A549 treated with CpdA at 1 μM for 4 hours (cell line): ENCODE measurements around the gene ARHGEF37. TPM values are rescaled to one million over a fixed set of nuclear protein-coding genes. Genes with fewer than 3 reads are reported as not detected.

Experiments
- total RNA-seq: library from RNA; stranded (reverse); fragments of 200-300 nt; extraction: Qiagen RNA extraction; gene quantifications from 5 replicates; pipeline ENCODE4 v1.2.3, GENCODE V29; 2022; ENCODE audit warnings: low read depth

ARHGEF37 gene
- 0.77 to 1.1 TPM (median 0.90 TPM) in 5 replicates for total RNA-seq

GRCh38 chr5:149581192-149581861, at the start of gene ARHGEF37:
Gene ARHGEF37, plus strand, starts transcription at chr5:149581498. Its CDS starts 16,272 bp downstream, at chr5:149597770.

DNA sequence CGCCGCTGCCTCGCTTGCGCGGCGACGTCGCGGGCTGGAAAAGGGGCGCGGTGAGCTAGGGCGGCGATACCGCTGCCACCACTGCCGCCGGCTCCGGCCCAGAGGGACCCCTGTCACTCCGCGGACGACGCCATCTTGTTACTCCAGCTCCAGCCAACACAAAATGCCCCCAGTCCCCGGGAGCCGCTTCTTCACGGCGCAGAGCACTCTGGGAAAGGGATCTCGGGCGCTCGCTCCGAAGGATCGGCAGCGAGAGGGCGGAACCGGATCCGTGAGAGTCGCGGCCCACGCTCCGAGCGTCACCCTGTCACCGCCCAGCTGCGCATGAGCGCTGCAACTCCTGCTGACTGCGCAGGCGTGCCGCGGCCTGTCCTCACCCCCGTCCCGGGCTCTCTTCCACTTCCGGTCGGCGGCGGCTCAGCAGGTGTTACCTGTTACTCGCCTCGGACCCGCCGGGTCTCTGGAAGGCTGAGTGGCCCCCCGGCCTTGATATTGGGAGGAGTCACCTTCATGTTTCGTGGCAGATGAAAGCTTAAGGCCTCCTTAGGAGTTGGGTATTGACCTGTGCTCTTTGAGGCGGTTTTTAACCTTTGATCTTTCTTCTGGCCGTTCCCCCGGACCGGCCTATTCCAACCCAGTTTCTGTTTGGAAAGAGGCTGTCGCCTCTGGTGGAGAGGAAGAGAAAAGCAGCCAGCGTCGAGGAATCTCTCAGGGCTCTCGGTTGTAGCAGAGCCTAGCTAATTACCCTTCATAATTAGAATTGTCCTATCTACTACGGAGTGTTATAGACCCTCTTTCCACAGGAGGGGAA, 29.9 kb upstream of the ARHGEF37 start, which contains the start of gene CSNK1A1:
Gene CSNK1A1, minus strand, starts transcription at position 213 of the 811 bp plus-strand sequence. CDS start 475 bp downstream, outside the sequence.

Other genes starting within 250 kb of the ARHGEF37 start
- gene GRPEL2, start 236.0 kb upstream of the ARHGEF37 start, total RNA-seq, result 7.2 to 8.8 TPM (median 7.5 TPM) in 5 replicates
- gene PCYOX1L, start 223.5 kb upstream of the ARHGEF37 start, total RNA-seq, result 2.4 to 2.7 TPM (median 2.4 TPM) in 5 replicates
- gene IL17B, start 202.2 kb upstream of the ARHGEF37 start, total RNA-seq, result 0.29 TPM in 1 of 5 replicates, not detected in the others
- 109 to 133 TPM (median 121 TPM) in 5 replicates for gene CSNK1A1, start 30.1 kb upstream of the ARHGEF37 start, total RNA-seq
- 2.0 to 3.4 TPM (median 2.3 TPM) in 5 replicates for gene PPARGC1B, start 148.8 kb downstream of the ARHGEF37 start, total RNA-seq